Heart right ventricle (tissue), 16 donors: ENCODE data around the gene NIBAN1. TPM values are rescaled to one million over a fixed set of nuclear protein-coding genes. Genes with fewer than 3 reads are reported as not detected.

Experiments used
- ATAC-seq, 8 donors: fragments of 200-7000 bp; cut with Tn5 transposase; one replicate each; pipeline ENCODE4 v1.9.1; 2020; ENCODE audit warnings: mild to moderate bottlenecking in 8 of 8, moderate library complexity in 8 of 8, moderate number of reproducible peaks in 1 of 8
- DNase-seq, 2 donors: peaks; one replicate each; pipeline ENCODE4 v3.0.0-alpha.2; 2020
- H3K27ac ChIP-seq, 10 donors: fragments of 200-600 bp; sonication (generic) in 2 of 10; one replicate each; pipeline versions ENCODE4 v1.5.0 to v1.8.0; 2020 to 2022; ENCODE audit warnings: mild to moderate bottlenecking in 3 of 10
- H3K27me3 ChIP-seq, 7 donors: fragments of 200-600 bp; one replicate each; pipeline ENCODE4 v1.8.0; 2021 to 2022; ENCODE audit warnings: mild to moderate bottlenecking in 2 of 7
- H3K36me3 ChIP-seq, 9 donors: fragments of 200-600 bp; sonication (generic) in 1 of 9; one replicate each; pipeline versions ENCODE4 v1.5.0 to v1.8.0; 2020 to 2022; ENCODE audit warnings: mild to moderate bottlenecking in 2 of 9
- H3K4me1 ChIP-seq, 9 donors: fragments of 200-600 bp; sonication (generic) in 1 of 9; one replicate each; pipeline versions ENCODE4 v1.5.0 to v1.8.0; 2020 to 2022; ENCODE audit warnings: mild to moderate bottlenecking in 4 of 9
- H3K4me3 ChIP-seq, 10 donors: fragments of 200-600 bp; sonication (generic) in 2 of 10; one replicate each; pipeline versions ENCODE4 v1.5.0 to v1.8.0; 2020 to 2022; ENCODE audit warnings: mild to moderate bottlenecking in 7 of 10, moderate library complexity in 2 of 10
- H3K9me3 ChIP-seq, 11 donors: fragments of 200-600 bp in 10 of 11; sonication (generic) in 2 of 11; one replicate each; pipeline versions ENCODE4 v1.5.0 to v1.8.0; 2013 to 2022; ENCODE audit warnings: mild to moderate bottlenecking in 2 of 11, control low read depth in 1 of 11, moderate library complexity in 1 of 11
- WGBS, 2 donors: extraction: QIAGEN DNeasy Blood & Tissue Kit; methylation state at CpG; one replicate each; pipeline ENCODE4 v1.1.7; 2013; ENCODE audit warnings: inconsistent platforms in 1 of 2; 5-methylcytosine and 5-hydroxymethylcytosine counted together
- intact Hi-C, 10 donors: fragments of 100-400 bp; cut with DNase I; formaldehyde crosslinking; loops; one replicate each; pipeline versions ENCODE4 v1.11.1 to v1.14.2; 2022
- polyA plus RNA-seq, 2 donors: library from polyadenylated mRNA; stranded (reverse); fragments of 200-250 nt; gene quantifications; one replicate each; pipeline ENCODE4 v1.2.3, GENCODE V29; 2013
- total RNA-seq, 10 donors: library from RNA; stranded (reverse); fragmentation: NEBNext Ultra II Directional in 3 of 10; extraction: Animal tissue kit (Norgen Biotek cat#: 25700) in 3 of 10; gene quantifications; one replicate each; pipeline versions ENCODE4 v1.2.1 to v1.2.4, GENCODE V29; 2021 to 2023
- TF ChIP-seq, protein P1 (sequence below), 9 donors: fragments of 200-600 bp; sonication (generic) in 2 of 9; IDR thresholded peaks; one replicate each; pipeline versions ENCODE4 v1.5.0 to v1.8.0; 2021 to 2022; ENCODE audit warnings: antibody characterized with exemption in 9 of 9, mild to moderate bottlenecking in 5 of 9, moderate library complexity in 1 of 9
- donor health status: Arrhythmogenic right ventricular cardiomyopathy.
- donor health status: ischemic (EF 13 %, LVEDD 7.1; RV severe dilation, severe dysfunction).
- donor health status: healthy with polysubstance abuse.
- donor health status: DM: no; HTN: yes; CAD: no.
- donor health status: DM: no; HTN: no; CAD: no.
- donor health status: ischemic (EF 25% LVEDD 6.9; RV normal size, moderate dysfunction).
- donor health status: ischemic (EF 25% LVEDD 5.7; RV mildly dilated, moderate dysfunction).
- donor health status: healthy.
- donor health status: DM: yes; HTN: yes; CAD: no.
- donor health status: Ischemic cardiomyopathy.
- donor health status: ischemic (EF 35%, LVEDD 5.7; RV mildly dilated, moderate dysfunction).
- donor health status: nonischemic (EF 11% LVEDD 7.7; RV severe dilation, severe dysfunction).
- donor health status: DM: yes; HTN: yes; CAD: no.
- donor health status: PGD.
- donor health status: ischemic (EF 29% LVEDD 5.4; RV normal size, mild dysfunction).
- donor health status: nonischemic (EF 23%, LVEDD 6.1; RV moderate dilation, normal function).

Gene NIBAN1
- total and polyA plus RNA-seq, 12 donors: 46.6 to 601 (median 363) TPM

GRCh38 chr1:184941735-184942134 lies 32.6 kb downstream of the NIBAN1 start:
- Histone ChIP-seq H3K4me3 (no peak overlapping the region), H3K36me3 (peaks cover 0 to 7% (median 0%) of the 10 kb centered on the region in 9 donors), H3K27ac (no peak overlapping the region), H3K4me1 (peaks cover 0 to 77% (median 59%) of the 10 kb centered on the region in 9 donors), H3K9me3 (no peaks in the 10 kb centered on the region), H3K27me3 (no peaks in the 10 kb centered on the region)
- 89 to 92% methylated on average over 3 of the region's 3 CpGs for WGBS, 2 donors
- no peak for ATAC-seq
- TF ChIP-seq, protein P1, sequence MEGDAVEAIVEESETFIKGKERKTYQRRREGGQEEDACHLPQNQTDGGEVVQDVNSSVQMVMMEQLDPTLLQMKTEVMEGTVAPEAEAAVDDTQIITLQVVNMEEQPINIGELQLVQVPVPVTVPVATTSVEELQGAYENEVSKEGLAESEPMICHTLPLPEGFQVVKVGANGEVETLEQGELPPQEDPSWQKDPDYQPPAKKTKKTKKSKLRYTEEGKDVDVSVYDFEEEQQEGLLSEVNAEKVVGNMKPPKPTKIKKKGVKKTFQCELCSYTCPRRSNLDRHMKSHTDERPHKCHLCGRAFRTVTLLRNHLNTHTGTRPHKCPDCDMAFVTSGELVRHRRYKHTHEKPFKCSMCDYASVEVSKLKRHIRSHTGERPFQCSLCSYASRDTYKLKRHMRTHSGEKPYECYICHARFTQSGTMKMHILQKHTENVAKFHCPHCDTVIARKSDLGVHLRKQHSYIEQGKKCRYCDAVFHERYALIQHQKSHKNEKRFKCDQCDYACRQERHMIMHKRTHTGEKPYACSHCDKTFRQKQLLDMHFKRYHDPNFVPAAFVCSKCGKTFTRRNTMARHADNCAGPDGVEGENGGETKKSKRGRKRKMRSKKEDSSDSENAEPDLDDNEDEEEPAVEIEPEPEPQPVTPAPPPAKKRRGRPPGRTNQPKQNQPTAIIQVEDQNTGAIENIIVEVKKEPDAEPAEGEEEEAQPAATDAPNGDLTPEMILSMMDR (IDR thresholded peaks at IDR 0.05): no peak
- DNase-seq: no peak
- intact Hi-C loops: loop anchor here in 1 of 10 donors (5.0 kb wide), 1 partner anchor 34 kb away; no protein-coding TSS in a partner anchor

DNA sequence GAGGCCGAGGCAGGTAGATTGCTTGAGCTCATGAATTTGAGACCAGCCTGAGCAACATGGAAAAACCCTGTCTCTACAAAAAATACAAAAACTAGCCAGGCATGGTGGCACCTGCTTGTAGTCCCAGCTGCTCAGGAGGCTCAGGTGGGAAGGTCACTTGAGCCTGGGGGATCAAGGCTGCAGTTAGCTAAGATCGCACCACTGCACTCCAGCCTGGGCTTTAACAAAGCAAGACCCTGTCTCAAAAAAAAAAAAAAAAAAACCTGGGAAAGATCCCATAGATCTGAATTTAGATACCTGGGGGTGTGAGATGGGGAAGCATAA lies 32.9 kb downstream of the NIBAN1 start:
- ATAC-seq: no peak

DNA sequence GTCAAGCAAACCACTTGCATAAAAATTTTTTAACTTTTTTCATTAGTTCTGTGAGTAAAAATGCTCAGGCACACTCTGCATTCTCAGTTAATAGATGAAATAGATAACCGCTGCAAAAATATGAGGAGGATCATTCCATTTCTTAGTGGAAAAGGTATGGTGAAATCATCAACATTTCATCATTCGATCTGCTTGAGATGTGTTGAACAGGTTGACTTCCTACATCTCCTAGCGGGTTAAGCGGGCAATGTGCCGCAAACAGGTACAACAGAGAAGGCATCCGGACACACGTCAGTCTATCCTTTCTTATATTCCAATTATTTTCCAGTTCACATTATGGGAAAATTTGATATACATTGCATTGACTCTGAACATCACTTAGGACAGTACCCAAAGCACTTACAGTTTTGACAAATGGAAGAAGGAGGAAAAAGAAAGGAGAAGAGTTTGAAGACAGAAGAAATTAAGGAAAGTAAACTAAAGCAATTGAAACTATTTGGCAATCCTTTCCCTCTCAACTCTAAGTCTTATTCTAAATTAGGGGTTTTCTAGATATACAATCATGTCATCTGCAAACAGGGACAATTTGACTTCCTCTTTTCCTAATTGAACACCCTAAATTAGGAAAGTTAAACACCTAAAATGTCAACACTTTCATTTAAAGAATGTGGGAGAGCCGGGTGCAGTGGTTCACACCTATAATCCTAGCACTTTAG lies 33.5 kb downstream of the NIBAN1 start:
- peak overlapping the region in 1 of 10 donors; percentile 38 for H3K27ac ChIP-seq
- DNase-seq (no peak), ATAC-seq (no peak)
- no peak overlapping the region for H3K4me3 ChIP-seq
- peaks cover 0 to 9% (median 0%) of the 10 kb centered on the region in 9 donors for H3K36me3 ChIP-seq
- peaks cover 0 to 77% (median 58%) of the 10 kb centered on the region in 9 donors for H3K4me1 ChIP-seq
- TF ChIP-seq, protein P1 (IDR thresholded peaks at IDR 0.05): no peak
- no peaks in the 10 kb centered on the region for H3K27me3 ChIP-seq
- no peaks in the 10 kb centered on the region for H3K9me3 ChIP-seq
- 89 to 94% methylated on average over 8 of the region's 8 CpGs for WGBS, 2 donors
- intact Hi-C loops: loop anchor here in 1 of 10 donors (5.0 kb wide), 1 partner anchor 34 kb away; no protein-coding TSS in a partner anchor

More for the DNA sequence above, 32.9 kb downstream of the NIBAN1 start:
- H3K4me3 ChIP-seq: no peak overlapping the region
- 88 to 92% methylated on average over 2 of the region's 2 CpGs for WGBS, 2 donors
- H3K27ac ChIP-seq: peak overlapping the region in 1 of 10 donors; percentile 38
- H3K36me3 ChIP-seq: peaks cover 0 to 6% (median 0%) of the 10 kb centered on the region in 9 donors
- intact Hi-C loops: loop anchor here in 1 of 10 donors (5.0 kb wide), 1 partner anchor 34 kb away; no protein-coding TSS in a partner anchor
- H3K27me3 ChIP-seq: no peaks in the 10 kb centered on the region
- TF ChIP-seq, protein P1 (IDR thresholded peaks at IDR 0.05): no peak
- peaks cover 0 to 77% (median 59%) of the 10 kb centered on the region in 9 donors for H3K4me1 ChIP-seq
- no peak for DNase-seq
- H3K9me3 ChIP-seq: no peaks in the 10 kb centered on the region

DNA sequence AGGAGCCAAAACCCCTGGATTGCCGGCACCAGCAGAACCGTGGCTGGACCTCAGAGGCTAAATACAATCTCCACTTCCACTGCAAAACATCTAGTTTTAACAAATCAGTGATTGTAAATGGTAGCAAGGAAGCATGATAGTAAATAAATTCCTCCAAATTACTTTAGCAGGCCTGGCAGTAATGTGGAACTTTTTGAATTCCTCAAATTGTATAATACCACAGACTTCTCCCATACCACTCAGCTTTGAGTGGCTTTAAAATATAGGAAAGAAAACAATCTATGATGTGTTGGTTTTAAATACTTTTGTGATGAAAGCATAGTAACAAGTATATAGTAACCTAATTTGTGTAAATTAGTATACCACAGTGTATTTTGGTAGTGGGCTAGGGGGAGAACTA lies 34.1 kb downstream of the NIBAN1 start:
- DNase-seq (no peak), ATAC-seq (no peak)
- Histone ChIP-seq H3K27ac (peak overlapping the region in 1 of 10 donors; percentile 38), H3K36me3 (peaks cover 0 to 9% (median 0%) of the 10 kb centered on the region in 9 donors), H3K4me3 (no peak overlapping the region), H3K4me1 (peaks cover 0 to 77% (median 53%) of the 10 kb centered on the region in 9 donors), H3K9me3 (no peaks in the 10 kb centered on the region), H3K27me3 (no peaks in the 10 kb centered on the region)
- 86 to 95% methylated on average over 2 of the region's 2 CpGs for WGBS, 2 donors
- TF ChIP-seq, protein P1 (IDR thresholded peaks at IDR 0.05): no peak
- intact Hi-C loops: loop anchor here in 1 of 10 donors (5.0 kb wide), 1 partner anchor 33 kb away; no protein-coding TSS in a partner anchor
